ENCODE measurements around the gene DHCR24.
"Not testable (repeated sequence)": the region's sequence is repeated elsewhere in the genome, so short reads cannot be mapped to it uniquely, and the experiment has no call there.

DHCR24 gene

GRCh38 chr1:54888080-54888733 lies 1.2 kb upstream of the DHCR24 start:
- no peak for DNase-seq (ENCODE audit: low read depth, low spot score)
- peak overlapping the region; percentile 77 for H3K27ac ChIP-seq

- H3K27ac ChIP-seq = peak overlapping the region; percentile 77
- no peak for DNase-seq (ENCODE audit: low read depth, low spot score)
Measured at GRCh38 chr1:54887665-54888071, 673 bp upstream of the DHCR24 start.

- DNase-seq (ENCODE audit: low read depth, low spot score) = no peak
- H3K27ac ChIP-seq = peak overlapping the region; percentile 77
Measured at GRCh38 chr1:54885807-54886723, 930 bp downstream of the DHCR24 start.

GRCh38 chr1:54885237-54885679 lies 1.7 kb downstream of the DHCR24 start:
- peak overlapping the region; percentile 77 for H3K27ac ChIP-seq
- no peak for DNase-seq (ENCODE audit: low read depth, low spot score)

GRCh38 chr1:54884768-54885167 lies 2.2 kb downstream of the DHCR24 start:
- no peak for DNase-seq (ENCODE audit: low read depth, low spot score)
- H3K27ac ChIP-seq = peak overlapping the region; percentile 77

GRCh38 chr1:54884135-54884586 lies 2.8 kb downstream of the DHCR24 start:
- no peak for DNase-seq (ENCODE audit: low read depth, low spot score)
- H3K27ac ChIP-seq = peak overlapping the region; percentile 77

GRCh38 chr1:54883349-54884102 lies 3.5 kb downstream of the DHCR24 start:
- peak overlapping the region; percentile 77 for H3K27ac ChIP-seq
- DNase-seq (ENCODE audit: low read depth, low spot score) = no peak

DNA sequence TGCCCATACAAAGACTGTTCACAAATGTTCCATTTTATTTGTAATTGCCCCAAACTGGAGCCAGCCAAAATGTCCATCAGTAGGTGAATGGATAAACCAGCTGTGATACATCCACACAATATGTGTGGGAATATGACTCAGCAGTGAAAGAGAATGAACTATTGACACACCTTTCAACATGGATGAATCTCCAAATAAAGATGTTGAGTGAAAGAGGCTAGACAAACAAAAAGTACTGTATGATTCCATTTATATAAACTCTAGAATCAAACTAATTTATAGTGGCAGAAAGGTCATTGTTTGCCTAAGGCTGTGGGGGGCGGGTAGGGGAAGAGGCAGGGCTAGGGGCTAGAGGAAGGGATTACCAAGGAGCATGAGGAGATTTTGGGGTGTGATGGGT lies 4.5 kb downstream of the DHCR24 start:
- peak overlapping the region; percentile 77 for H3K27ac ChIP-seq
- DNase-seq (ENCODE audit: low read depth, low spot score) = no peak

- peak overlapping the region; percentile 77 for H3K27ac ChIP-seq
- DNase-seq (ENCODE audit: low read depth, low spot score) = not testable (repeated sequence)
Measured at GRCh38 chr1:54881604-54882003, 5.4 kb downstream of the DHCR24 start.

DNA sequence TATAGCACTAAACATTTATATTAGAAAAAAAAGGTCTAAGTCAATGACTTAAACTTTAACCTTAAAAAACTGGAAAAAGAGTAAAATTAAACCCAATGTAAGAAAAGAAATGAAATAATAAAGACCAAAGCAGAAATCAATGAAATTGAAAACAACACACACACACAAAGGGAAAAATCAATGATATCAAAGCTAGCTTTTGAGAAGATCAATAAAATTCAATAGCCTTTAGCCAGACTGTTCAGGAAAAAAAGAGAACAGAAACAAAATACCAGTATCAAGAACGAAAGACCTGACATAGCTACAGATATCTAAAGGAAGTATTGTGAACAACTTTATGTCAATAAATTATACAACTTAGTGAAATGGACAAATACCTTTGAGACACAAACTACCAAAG lies 7.1 kb downstream of the DHCR24 start:
- no peak overlapping the region for H3K27ac ChIP-seq
- DNase-seq (ENCODE audit: low read depth, low spot score) = no peak

DNA sequence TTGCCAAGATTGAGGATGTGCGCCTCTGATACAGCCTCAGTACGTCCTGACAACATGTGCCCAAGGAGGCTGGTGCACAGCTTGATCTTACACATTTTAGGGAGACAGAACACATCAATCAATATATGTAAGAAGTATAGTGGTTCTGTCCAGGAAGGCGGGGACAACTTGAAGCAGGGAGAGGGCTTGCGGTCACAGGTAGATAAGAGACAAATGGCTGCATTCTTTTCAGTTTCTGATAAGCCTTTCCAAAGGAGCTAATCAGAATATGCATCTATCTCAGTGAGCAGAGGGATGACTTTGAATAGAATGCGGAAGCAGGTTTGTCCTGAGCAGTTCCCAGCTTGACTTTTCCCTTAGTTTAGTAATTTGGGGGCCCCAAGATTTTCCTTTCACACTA lies 10.2 kb downstream of the DHCR24 start:
- no peak for DNase-seq (ENCODE audit: low read depth, low spot score)
- H3K27ac ChIP-seq = no peak overlapping the region

- peak overlapping the region; percentile 58 for H3K27ac ChIP-seq
- no peak for DNase-seq (ENCODE audit: low read depth, low spot score)
Measured at GRCh38 chr1:54875000-54875399, 12.0 kb downstream of the DHCR24 start.

DNA sequence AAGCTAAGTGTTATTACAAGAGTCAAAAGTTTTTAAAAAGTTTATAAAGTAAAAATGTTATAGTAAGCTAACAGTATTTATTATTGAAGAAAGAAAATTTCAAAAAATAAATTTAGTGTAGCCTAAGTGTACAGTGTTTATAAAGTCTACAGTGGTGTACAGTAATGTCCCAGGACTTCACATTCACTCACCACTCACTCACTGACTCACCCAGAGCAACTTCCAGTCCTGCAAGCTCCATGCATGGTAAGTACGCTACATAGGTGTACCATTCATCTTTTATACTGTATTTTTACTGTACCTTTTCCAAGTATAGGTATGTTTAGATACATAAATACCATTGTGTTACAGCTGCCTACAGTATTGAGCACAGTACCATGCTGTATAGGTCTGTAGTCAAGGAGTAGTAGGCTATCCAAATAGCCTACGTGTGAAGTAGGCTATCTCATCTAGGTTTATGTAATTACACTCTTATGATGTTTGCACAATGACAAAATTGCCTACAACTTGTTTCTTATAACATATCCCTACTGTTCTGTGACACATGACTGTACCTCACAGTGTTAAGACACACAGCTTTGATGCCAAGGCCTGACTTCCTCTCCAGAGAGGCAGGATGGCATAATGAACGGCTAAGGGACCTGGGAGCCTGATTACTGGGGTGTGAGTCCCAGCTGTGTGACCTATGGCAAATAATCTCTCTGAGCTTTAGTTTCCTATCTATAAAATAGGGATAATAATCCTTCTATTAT lies 12.7 kb downstream of the DHCR24 start:
- no peak for DNase-seq (ENCODE audit: low read depth, low spot score)
- H3K27ac ChIP-seq = peak overlapping the region; percentile 58

DNA sequence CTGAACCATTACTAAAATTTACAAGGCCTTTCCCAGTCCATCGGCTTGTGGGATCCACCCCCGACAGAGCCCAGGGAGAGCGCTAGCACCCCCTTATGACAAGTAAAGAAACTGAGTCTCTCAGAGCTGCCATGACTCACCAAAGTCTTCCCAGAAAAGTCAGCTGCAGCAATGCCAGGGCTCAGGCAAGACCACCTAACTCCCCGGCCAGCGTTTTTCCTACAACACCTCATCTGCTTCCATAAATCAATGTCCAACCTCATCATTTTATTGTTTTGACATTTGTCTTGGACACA lies 15.0 kb downstream of the DHCR24 start:
- DNase-seq (ENCODE audit: low read depth, low spot score) = no peak
- H3K27ac ChIP-seq = no peak overlapping the region

DNA sequence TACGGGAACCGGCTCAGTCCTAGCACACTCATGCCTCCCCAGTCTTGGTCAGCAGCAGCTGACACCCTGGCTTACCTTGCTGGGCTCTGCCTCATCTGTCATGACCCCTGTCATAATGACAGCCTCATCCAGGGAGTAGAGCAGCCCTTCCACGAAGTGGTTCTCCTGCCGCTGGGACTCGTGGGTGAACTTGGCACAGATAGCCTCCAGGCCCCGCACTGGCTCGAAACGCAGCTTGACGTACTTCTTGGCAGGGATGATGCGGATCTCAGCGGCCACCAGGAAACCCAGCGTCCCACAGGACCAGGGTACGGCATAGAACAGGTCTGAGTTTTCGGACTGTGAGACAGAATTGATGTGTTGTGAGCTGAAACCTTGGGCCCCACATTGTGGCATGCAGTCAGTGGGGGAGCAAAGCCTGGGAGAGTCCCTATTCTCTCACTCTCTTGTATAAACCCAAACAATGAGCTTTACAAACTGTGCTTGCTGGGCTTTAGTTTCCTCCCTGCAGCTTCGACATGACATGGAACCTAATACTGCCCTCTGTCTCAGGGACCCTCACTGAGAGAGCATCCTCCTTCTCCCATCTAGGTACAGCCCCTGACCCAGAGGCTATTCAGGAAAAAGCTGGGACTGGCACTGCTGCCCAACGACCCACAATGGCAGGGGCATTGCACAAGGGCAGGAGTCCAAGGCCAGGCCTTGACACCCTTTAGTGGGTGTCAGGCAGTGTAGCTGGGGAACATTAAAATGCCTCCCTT lies 15.5 kb downstream of the DHCR24 start:
- DNase-seq (ENCODE audit: low read depth, low spot score) = no peak
- H3K27ac ChIP-seq = no peak overlapping the region

DNA sequence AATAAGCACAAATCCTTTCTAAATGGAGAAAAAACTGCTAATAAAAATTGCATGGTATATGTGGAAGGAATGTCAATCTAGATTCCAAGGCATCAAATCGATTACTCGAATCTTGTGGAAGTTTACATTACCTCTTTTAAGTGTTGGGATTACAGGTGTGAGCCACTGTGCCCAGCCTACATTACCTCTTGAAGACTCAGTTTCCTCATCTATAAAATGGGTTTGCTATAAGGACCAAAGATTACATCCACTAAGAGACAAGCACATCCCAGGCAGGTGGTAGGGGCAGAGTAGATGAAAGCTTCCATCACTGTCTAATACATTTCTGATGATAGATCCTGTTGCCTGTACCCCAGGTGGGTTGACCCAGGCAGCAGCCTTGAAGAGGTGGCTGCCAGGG lies 16.1 kb downstream of the DHCR24 start:
- DNase-seq (ENCODE audit: low read depth, low spot score) = no peak
- no peak overlapping the region for H3K27ac ChIP-seq

DNA sequence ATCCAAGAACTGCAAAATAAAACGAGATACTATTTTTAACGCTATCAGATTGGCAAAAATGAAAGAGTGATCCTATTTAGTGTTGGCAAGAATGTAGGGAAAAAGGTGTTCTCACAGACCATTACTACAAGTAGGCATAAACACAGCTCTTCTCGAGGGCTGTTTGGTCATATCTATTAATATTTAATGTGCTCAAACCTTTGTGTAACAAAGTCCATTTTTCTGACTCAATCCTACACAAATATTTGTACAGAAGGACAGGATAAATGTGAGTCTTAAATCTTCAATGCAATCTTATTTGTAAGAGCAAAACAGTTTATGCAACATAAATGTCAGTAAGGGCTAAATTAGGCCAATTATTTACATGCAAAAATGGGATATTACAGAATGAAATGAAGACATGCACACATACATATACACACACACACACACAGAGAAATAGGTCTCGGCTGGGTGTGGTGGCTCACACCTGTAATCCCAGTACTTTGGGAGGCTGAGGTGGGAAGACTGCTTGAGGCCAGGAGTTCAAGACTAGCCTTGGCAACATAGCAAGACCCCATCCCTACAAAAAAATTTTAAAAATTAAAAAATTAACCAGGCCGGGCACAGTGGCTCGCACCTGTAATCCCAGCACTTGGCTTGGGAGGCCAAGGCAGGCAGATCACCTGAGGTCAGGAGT lies 17.7 kb downstream of the DHCR24 start:
- DNase-seq (ENCODE audit: low read depth, low spot score) = no peak
- H3K27ac ChIP-seq = no peak overlapping the region

DNA sequence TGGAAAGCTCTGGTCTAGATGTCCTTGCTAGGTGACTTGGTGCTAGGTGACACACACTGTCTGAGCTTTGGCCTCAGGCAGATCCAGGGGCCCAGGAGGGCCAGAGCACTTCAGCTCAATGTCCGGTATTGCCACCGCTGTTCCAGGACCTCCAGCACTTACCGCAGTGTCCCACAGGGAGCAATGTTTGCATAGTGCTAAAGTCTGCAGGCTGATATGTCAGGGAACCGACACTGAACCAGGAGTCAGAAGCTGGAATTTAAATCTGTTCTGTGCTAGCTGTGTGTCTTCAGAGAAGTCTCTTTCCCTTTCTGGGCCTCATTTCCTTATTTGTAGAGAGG lies 19.3 kb downstream of the DHCR24 start:
- DNase-seq (ENCODE audit: low read depth, low spot score) = no peak
- no peak overlapping the region for H3K27ac ChIP-seq
